HG02885 (cell line): Measurements from ENCODE around the gene CFAP99.

Experiments used
- ATAC-seq: cut with Tn5 transposase; IDR thresholded peaks from one replicate; pipeline ENCODE4 v1.9.1; 2021; ENCODE audit warnings: mild to moderate bottlenecking; ENCODE audit not compliant: unreplicated experiment, poor library complexity

The CFAP99 gene

DNA sequence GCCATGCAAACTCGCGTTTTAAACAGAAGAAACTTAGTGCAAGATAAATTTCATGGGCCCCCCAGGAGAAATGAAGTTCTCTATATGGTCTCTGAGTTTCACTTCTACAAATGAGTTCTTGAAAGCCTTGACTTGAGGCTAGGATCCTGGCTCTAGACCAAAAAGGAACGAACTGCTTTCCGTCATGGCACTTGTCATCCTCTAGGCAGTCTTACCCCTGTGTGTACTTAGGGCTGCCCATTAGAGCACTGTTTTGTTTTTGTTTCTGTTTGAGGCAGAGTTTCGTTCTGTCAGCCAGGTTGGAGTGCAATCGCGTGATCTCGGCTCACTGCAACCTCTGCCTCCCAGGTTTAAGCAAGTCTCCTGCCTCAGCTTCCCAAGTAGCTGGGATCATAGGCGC, 79.2 kb downstream of the CFAP99 start:
- peak; percentile 96 for ATAC-seq

DNA sequence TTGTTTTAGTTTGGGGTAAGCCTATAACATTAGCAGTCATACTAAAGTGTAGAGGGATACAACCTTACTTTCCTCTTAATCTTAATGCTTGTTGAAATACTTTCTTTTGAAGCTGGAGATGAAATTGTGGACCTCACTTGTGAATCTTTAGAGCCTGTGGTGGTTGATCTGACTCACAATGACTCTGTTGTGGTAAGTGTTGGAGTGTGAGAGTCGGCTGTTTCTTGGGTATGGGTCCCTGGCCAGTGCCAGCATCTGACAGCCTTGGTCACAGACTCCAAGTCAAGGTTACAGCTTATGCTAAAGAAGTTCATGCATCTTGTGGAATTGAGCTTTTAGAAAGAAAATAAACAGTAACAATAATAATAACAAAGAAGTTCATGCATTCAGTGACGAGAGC, 81.8 kb downstream of the CFAP99 start:
- no peak for ATAC-seq

DNA sequence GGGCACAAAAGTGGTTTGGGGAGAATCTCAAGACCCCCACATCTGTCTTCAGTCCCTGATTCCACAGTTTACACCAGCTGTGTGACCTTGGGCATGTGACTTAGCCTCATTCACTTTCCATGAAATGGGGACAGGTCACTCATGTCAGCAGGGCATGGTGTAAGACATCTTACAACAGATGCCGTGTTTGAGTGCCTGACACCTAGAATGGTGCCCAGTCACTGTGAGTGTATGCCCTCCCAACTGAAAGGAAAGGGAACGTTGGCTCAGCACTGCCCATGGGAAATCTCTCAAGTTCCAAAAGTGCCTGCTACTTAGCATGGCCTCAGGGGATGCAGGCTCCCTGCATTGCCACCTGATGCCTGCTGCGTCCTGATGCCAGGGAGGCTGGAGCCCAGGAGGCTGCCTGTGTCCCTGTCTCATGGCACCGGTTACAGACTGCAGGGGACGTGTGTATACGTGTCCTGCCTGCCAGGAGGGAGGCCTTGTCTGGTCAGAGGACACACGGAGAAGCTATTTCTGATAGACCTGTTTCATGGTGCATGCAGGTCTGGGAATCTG, 82.4 kb downstream of the CFAP99 start:
- no peak for ATAC-seq

DNA sequence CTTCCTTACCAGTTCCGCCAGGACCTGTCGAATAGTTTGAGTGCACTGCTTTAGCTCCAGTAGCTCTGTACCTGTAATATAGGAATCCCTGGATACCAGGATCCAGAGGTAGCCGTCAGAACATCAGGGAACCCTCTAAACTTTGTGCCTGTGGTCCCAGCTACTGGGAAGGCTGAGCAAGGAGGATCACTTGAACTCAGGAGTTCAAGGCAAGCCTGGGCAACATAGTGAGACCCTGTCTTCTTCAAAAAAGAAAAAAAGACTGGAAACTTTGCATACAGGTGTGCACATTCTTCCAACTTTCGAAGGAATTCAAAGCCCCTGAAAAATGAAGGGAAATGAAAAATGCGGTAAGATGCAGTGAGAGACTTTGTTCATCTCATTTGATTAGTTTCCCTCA, 85.1 kb downstream of the CFAP99 start:
- ATAC-seq: no peak

DNA sequence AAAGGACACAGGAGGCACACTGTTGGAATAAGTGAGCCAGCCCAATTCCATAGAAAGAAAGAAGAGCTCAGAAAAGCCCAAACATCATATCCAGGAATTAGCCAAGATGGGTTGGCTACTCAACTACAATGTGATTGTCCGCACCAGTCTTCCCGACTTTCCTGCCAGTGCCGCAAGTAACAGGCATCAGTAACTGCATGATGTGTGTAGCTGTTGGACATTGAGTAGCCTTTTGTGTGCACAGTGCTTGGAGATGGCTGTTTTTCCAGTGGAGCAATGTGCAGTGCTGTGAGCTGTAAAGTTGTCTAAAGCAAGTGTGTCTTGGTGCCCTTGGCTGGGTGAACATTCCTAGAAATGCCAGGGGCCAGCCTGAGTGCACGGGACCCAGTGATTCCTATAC, 88.5 kb downstream of the CFAP99 start:
- no peak for ATAC-seq

DNA sequence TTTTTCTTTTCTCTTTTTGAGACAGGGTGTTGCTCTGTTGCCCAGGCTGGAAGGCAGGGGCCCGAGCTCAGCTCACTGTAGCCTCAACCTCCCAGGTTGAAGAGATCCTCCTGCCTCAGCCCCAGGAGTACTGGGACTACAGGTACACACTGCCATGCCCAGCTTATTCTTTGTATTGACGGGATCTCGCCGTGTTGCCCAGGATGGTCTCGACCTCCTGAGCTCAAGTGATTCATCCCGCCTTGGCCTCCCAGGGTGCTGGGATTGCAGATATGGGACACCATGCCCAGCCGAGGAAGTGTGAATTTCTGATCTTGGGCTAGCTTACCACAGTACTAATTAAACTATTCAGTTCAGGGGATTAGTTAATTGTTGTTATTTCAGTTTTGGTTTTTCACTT, 89.1 kb downstream of the CFAP99 start:
- ATAC-seq: no peak

DNA sequence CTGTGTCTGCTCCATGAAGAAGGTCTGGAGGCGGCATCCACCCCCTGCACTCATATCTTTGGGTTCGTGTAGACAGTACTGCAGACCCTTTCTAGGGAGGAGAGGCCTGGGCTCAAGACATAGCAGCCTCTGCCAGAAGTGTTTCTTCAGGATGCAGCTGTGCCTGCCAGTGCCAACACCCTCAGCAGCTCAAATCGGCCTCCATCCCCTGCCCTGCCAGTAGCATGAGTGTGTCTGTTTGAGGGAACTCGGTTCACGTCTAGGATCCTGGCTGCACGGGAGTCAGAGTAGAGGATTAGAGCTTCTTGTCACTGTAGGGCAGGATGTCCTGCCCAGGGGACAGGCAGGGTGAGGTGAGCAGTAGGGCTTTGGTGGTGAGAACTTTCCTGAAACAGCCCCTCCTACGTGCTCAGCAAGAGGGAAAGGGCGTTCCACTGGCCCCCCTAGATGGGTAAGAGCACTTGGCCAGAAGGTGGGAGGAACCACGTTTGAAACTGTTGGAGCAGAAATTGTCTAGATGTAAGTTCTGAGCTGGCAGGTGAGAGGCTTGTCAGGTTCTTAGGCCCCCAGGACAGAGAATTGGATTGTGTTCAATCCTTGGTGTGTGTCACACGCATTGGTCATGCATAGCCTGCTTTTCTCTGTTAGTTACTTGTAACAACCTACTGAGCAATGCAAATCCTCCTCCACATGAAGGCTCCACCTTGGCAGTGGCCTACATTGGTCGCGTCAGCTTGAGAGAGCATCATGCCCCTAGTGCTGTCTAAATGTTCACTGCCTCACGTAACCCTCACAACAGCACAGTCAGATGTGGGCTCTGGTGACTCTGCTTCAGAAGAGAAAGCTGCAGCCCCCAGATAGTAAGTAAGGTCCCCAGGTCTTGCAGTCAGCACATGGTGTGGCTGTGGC, 91.8 kb downstream of the CFAP99 start:
- ATAC-seq: peak; percentile 42

DNA sequence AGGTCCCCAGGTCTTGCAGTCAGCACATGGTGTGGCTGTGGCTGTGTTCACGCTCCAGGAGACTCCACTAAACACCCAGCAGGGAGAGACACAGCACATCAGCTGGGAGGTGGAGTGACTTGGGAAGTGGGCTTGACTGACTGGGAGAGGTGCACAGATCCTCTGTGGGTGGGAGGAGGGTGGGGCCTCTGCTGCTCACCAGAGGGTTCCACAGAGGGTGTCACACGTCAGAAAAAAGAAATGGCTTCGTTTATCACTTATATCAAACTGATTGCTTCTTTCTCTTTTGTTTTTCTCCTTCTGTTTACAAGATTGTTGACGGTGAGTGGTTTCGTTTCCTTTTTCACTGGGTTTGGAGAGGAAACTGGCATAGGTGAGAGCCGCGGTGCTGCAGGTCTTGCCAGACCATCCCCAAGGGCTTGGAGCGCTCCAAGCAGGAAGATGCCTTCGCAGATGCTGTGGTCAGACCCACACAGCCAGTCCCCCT, 92.9 kb downstream of the CFAP99 start:
- no peak for ATAC-seq
